K562 (cell line): Measurements from ENCODE around the gene SH3PXD2B. TPM values are rescaled to one million over a fixed set of nuclear protein-coding genes. Genes with fewer than 3 reads are reported as not detected.

Experiments used
- ATAC-seq: fragments of 200-7000 bp; cut with Tn5 transposase; 3 replicates; pipeline ENCODE4 v1.9.1; 2020; ENCODE audit warnings: moderate library complexity
- BruUV-seq: library from RNA; stranded (reverse); fragments of 400-500 nt; replicated peaks from 2 replicates; lab custom pipeline; 2021; lab: Mats Ljungman, UMichigan
- CTCF ChIA-PET: fragments of 300-600 bp; formaldehyde crosslinking; extraction: SDS; loops from one replicate; lab custom pipeline; 2021; ENCODE audit warnings: low intra/inter-chr PET ratio; lab: Yijun Ruan, JAX
- POLR2A ChIA-PET: fragments of 300-600, 350-650 bp; sonication (Branson Sonifier 250); formaldehyde crosslinking; extraction: SDS; loops from one replicate; lab custom pipeline; 2021; ENCODE audit warnings: antibody characterized with exemption, inconsistent platforms; lab: Yijun Ruan, JAX
- DNase-seq, 4 experiments: peaks; one replicate each; pipeline versions ENCODE4 v3.0.0 to v3.0.0-alpha.2; 2011 to 2018; ENCODE audit warnings: low spot score in 3 of 4, mixed read lengths in 3 of 4; ENCODE audit errors: extremely low read depth in 1 of 4
- FAIRE-seq: peaks from 2 replicates; lab custom pipeline; 2011; peaks lifted over from hg19 to GRCh38; lab: Jason Lieb, UNC
- H2AFZ ChIP-seq: 2 replicates; pipeline ENCODE4 v1.6.0; 2011; ENCODE audit warnings: low read depth, low read length, control low read depth, inconsistent platforms
- H3K27ac ChIP-seq: fragments of 200-600 bp; 3 replicates; pipeline ENCODE4 v1.8.0; 2011; ENCODE audit warnings: low read depth, mild to moderate bottlenecking, control low read depth, inconsistent platforms, low read length, moderate library complexity, mixed read lengths; ENCODE audit errors: extremely low read depth
- H3K27me3 ChIP-seq, 2 experiments: fragments of 300-600 bp in 1 of 2; 2 replicates in 1 of 2; 3 replicates in 1 of 2; pipeline versions ENCODE4 v1.6.0 to v1.8.0; 2011; ENCODE audit warnings: inconsistent platforms in 2 of 2, low read length in 2 of 2, mild to moderate bottlenecking in 1 of 2, mixed read lengths in 1 of 2, moderate library complexity in 1 of 2; ENCODE audit not compliant: control insufficient read depth in 2 of 2, insufficient read depth in 2 of 2
- H3K36me3 ChIP-seq: fragments of 300-600 bp; 3 replicates; pipeline ENCODE4 v1.8.0; 2011; ENCODE audit warnings: mild to moderate bottlenecking, low read length, inconsistent platforms; ENCODE audit not compliant: control insufficient read depth, insufficient read depth
- H3K4me1 ChIP-seq, 2 experiments: fragments of 200-600 bp in 1 of 2; replicated peaks in 1 of 2; 2 replicates in 1 of 2; 3 replicates in 1 of 2; pipeline versions ENCODE4 v1.5.1 to v1.8.0; 2011; ENCODE audit warnings: inconsistent platforms in 2 of 2, low read length in 2 of 2, mild to moderate bottlenecking in 1 of 2, mixed read lengths in 1 of 2, moderate library complexity in 1 of 2; ENCODE audit not compliant: control insufficient read depth in 2 of 2, insufficient read depth in 2 of 2
- H3K4me2 ChIP-seq: 2 replicates; pipeline ENCODE4 v1.6.1; 2011; ENCODE audit warnings: low read length, control low read depth, inconsistent platforms, mixed read lengths; ENCODE audit not compliant: insufficient read depth
- H3K4me3 ChIP-seq: fragments of 200-600 bp; sonication (generic), shearing (Covaris generic); 2 replicates; pipeline ENCODE4 v1.5.1; 2016; ENCODE audit warnings: control low read depth, inconsistent platforms
- H3K79me2 ChIP-seq: fragments of 200-600 bp; 3 replicates; pipeline ENCODE4 v1.8.0; 2011; ENCODE audit warnings: low read length, inconsistent platforms; ENCODE audit not compliant: control insufficient read depth, insufficient read depth
- H3K9ac ChIP-seq, 2 experiments: 2 replicates each; pipeline versions ENCODE4 v1.6.0 to v1.6.1; 2011; ENCODE audit warnings: low read depth in 2 of 2, low read length in 2 of 2, control low read depth in 1 of 2, inconsistent platforms in 1 of 2, mild to moderate bottlenecking in 1 of 2, mixed read lengths in 1 of 2; ENCODE audit not compliant: insufficient read depth in 1 of 2
- H3K9me1 ChIP-seq: one replicate; pipeline ENCODE4 v1.6.0; 2011; ENCODE audit warnings: inconsistent platforms, mild to moderate bottlenecking, low read length, moderate library complexity; ENCODE audit not compliant: control insufficient read depth, insufficient read depth
- H3K9me3 ChIP-seq: replicated peaks from 2 replicates; pipeline ENCODE4 v1.5.1; 2011; ENCODE audit warnings: low read depth, low read length, inconsistent platforms; ENCODE audit not compliant: control insufficient read depth, insufficient read depth
- H4K20me1 ChIP-seq: replicated peaks from 2 replicates; pipeline ENCODE4 v1.6.1; 2011; ENCODE audit warnings: low read length, inconsistent platforms, mixed read lengths; ENCODE audit not compliant: control insufficient read depth, insufficient read depth
- BHLHE40 ChIP-seq: IDR thresholded peaks from 2 replicates; pipeline ENCODE4 v1.6.1; 2011; ENCODE audit warnings: low read length, improper control_type of control experiment
- CEBPB ChIP-seq: fragments of 450-650 bp; IDR thresholded peaks from 2 replicates; pipeline ENCODE4 v1.6.1; 2016; ENCODE audit warnings: missing genetic modification characterization, missing compliant biosample characterization
- FUS ChIP-seq: fragments of 200-400 bp; formaldehyde crosslinking; optimal IDR thresholded peaks from 2 replicates; pipeline ENCODE3; 2017; ENCODE audit warnings: low read depth, low read length
- MAFG ChIP-seq: fragments of 450-650 bp; conservative IDR thresholded peaks from 2 replicates; pipeline ENCODE4 v1.6.1; 2016; ENCODE audit warnings: missing genetic modification characterization, missing compliant biosample characterization
- POLR2AphosphoS2 ChIP-seq: IDR thresholded peaks from 2 replicates; pipeline ENCODE4 v1.6.1; 2012; ENCODE audit warnings: low read length, improper control_type of control experiment
- SAFB2 ChIP-seq: fragments of 200-400 bp; formaldehyde crosslinking; IDR thresholded peaks from 2 replicates; pipeline ENCODE4 v1.6.1; 2018; ENCODE audit warnings: borderline replicate concordance, low read length, low read depth, moderate library complexity; ENCODE audit not compliant: severe bottlenecking
- ZNF277 ChIP-seq: fragments of 250-450 bp; sonication (Bioruptor Pico); IDR thresholded peaks from 2 replicates; pipeline ENCODE4 v1.8.0; 2022; ENCODE audit warnings: inconsistent platforms, mild to moderate bottlenecking, moderate library complexity, borderline replicate concordance
- ZNF311 ChIP-seq: fragments of 250-450 bp; sonication (Bioruptor Pico); IDR thresholded peaks from 2 replicates; pipeline ENCODE4 v1.4.0; 2020; ENCODE audit warnings: mild to moderate bottlenecking, moderate library complexity
- whole genome bisulfite sequencing: fragments of 100-300 bp; shearing (Covaris generic); methylation state at CpG from one replicate; pipeline ENCODE4 v1.1.6; 2016; ENCODE audit warnings: low coverage, mixed read lengths; ENCODE audit not compliant: insufficient coverage; ENCODE audit errors: missing lambda C conversion rate; 5-methylcytosine and 5-hydroxymethylcytosine counted together
- in situ Hi-C: fragments of 300-500 bp; cut with MboI; formaldehyde crosslinking; loops from 4 replicates; pipeline ENCODE4 v1.15.0; 2018; ENCODE audit warnings: inconsistent platforms, mixed read lengths
- intact Hi-C: fragments of 100-400 bp; cut with micrococcal nuclease; formaldehyde crosslinking; loops from 2 replicates; pipeline ENCODE4 v1.14.2; 2022
- polyA plus RNA-seq, 8 experiments: library from polyadenylated mRNA; depleted of rRNA in 4 of 8; stranded (reverse) in 5 of 8; unstranded in 3 of 8; fragments of >200 nt; fragmentation: Nextera tagmentation in 2 of 8; fragmentation: Illumina TruSeq in 1 of 8; extraction: Ambion mirVana in 2 of 8; extraction: Trizol in 1 of 8; gene quantifications; 2 replicates each; pipeline versions ENCODE4 v1.2.1 to v1.2.3, GENCODE V29; 2011 to 2014; ENCODE audit warnings: inconsistent platforms in 1 of 8, missing spikeins in 1 of 8
- total RNA-seq, 7 experiments: library from RNA; depleted of rRNA in 6 of 7; stranded (reverse); fragments of >200 nt in 6 of 7; fragmentation: Illumina TruSeq in 2 of 7; extraction: Trizol in 2 of 7; gene quantifications; 2 replicates each; pipeline versions ENCODE4 v1.2.1 to v1.2.3, GENCODE V29; 2011 to 2021; ENCODE audit warnings: low replicate concordance in 1 of 7
- TF ChIP-seq, protein P1 (sequence below): sonication (generic); formaldehyde crosslinking; IDR thresholded peaks from 2 replicates; pipeline ENCODE4 v1.8.0; 2023; ENCODE audit warnings: mild to moderate bottlenecking, missing genetic modification reagents
- TF ChIP-seq, protein P2 (sequence below), 3 experiments: fragments of 200-800 bp in 1 of 3; sonication (Bioruptor generic) in 1 of 3; sonication (generic) in 1 of 3; formaldehyde crosslinking in 1 of 3; IDR thresholded peaks; 2 replicates each; pipeline versions ENCODE4 v1.6.1 to v1.8.0; 2016 to 2022; ENCODE audit warnings: mild to moderate bottlenecking in 2 of 3, missing compliant biosample characterization in 2 of 3, missing genetic modification characterization in 2 of 3, missing genetic modification reagents in 1 of 3

The SH3PXD2B gene
- total and polyA plus RNA-seq, 9 of the 15 experiments (the other 6 are each of a cell fraction or from before 2014, with no cell fraction given), result 0.04 to 0.66 (median 0.19) TPM

GRCh38 chr5:172347496-172348052 is 106.8 kb downstream of the SH3PXD2B start (continued):
- TF ChIP-seq, protein P1, sequence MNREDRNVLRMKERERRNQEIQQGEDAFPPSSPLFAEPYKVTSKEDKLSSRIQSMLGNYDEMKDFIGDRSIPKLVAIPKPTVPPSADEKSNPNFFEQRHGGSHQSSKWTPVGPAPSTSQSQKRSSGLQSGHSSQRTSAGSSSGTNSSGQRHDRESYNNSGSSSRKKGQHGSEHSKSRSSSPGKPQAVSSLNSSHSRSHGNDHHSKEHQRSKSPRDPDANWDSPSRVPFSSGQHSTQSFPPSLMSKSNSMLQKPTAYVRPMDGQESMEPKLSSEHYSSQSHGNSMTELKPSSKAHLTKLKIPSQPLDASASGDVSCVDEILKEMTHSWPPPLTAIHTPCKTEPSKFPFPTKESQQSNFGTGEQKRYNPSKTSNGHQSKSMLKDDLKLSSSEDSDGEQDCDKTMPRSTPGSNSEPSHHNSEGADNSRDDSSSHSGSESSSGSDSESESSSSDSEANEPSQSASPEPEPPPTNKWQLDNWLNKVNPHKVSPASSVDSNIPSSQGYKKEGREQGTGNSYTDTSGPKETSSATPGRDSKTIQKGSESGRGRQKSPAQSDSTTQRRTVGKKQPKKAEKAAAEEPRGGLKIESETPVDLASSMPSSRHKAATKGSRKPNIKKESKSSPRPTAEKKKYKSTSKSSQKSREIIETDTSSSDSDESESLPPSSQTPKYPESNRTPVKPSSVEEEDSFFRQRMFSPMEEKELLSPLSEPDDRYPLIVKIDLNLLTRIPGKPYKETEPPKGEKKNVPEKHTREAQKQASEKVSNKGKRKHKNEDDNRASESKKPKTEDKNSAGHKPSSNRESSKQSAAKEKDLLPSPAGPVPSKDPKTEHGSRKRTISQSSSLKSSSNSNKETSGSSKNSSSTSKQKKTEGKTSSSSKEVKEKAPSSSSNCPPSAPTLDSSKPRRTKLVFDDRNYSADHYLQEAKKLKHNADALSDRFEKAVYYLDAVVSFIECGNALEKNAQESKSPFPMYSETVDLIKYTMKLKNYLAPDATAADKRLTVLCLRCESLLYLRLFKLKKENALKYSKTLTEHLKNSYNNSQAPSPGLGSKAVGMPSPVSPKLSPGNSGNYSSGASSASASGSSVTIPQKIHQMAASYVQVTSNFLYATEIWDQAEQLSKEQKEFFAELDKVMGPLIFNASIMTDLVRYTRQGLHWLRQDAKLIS (CRISPR knock-in tag), result no peak
- no peak for TF ChIP-seq MAFG (tag)
- TF ChIP-seq ZNF311 (CRISPR knock-in tag), result no peak

DNA sequence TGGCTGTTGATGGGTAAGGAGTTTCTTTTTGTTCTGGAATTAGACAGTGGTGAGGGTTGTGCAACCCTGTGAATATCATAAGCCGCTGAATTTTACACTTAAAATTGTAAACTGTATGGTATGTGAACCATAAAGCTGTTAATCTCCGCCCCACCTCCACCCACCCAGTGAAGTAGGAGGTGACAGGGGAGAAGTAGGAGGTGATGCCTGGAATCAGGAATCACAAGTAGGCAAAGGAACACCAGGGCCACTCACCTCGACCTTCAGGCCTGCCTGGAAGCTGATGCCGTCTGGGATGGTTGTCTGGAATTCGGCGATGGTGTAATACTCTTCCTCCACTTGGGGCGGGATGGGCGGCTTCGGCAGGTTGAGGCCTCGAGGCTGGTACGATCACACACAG is 108.4 kb downstream of the SH3PXD2B start:
- H3K9me1 ChIP-seq, result no peaks in the 10 kb centered on the region
- no TSS peak for BruUV-seq
- intact Hi-C loops, result no loop called here
- ChIA-PET POLR2A (interaction anchor here (1.8 kb wide), 1 partner anchor 9 kb away, joined by 4 read pairs; no protein-coding TSS in a partner anchor), CTCF (no interaction called here)
- H3K4me3 ChIP-seq, result no peak overlapping the region
- ATAC-seq (no peak), FAIRE-seq (no peak), DNase-seq (no peak)
- no peak overlapping the region for H2AFZ ChIP-seq
- 5% methylated on average over 11 of the region's 11 CpGs for WGBS
- TF ChIP-seq FUS (no peak), BHLHE40 (no peak), ZNF277 (CRISPR knock-in tag) (no peak), SAFB2 (no peak), POLR2AphosphoS2 (no peak), CEBPB (peak; percentile 26)
- TF ChIP-seq, protein P2, sequence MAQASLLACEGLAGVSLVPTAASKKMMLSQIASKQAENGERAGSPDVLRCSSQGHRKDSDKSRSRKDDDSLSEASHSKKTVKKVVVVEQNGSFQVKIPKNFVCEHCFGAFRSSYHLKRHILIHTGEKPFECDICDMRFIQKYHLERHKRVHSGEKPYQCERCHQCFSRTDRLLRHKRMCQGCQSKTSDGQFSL (CRISPR knock-in tag; IDR thresholded peaks at IDR 0.05), result no peak
- TF ChIP-seq, protein P2 (tag; IDR thresholded peaks at IDR 0.05), result no peak
- no peak overlapping the region for H3K9ac ChIP-seq
- in situ Hi-C loops, result no loop called here
- no peaks in the 10 kb centered on the region for H4K20me1 ChIP-seq
- no peak overlapping the region for H3K27ac ChIP-seq
- H3K4me2 ChIP-seq, result no peak overlapping the region
- H3K4me1 ChIP-seq, result no peaks in the 10 kb centered on the region
- H3K36me3 ChIP-seq, result no peaks in the 10 kb centered on the region
- H3K27me3 ChIP-seq, result peaks cover 28 to 63% of the 10 kb centered on the region in 2 experiments; a peak in 4 of 5 replicates
- no peaks in the 10 kb centered on the region for H3K79me2 ChIP-seq
- no peaks in the 10 kb centered on the region for H3K9me3 ChIP-seq
